C4-2B (cell line): Measurements from ENCODE around the gene MPP2.

Source experiments
- H3K27ac ChIP-seq: fragments of 450-650 bp; 2 replicates; pipeline ENCODE4 v1.5.1; 2017
- CTCF ChIP-seq: fragments of 450-650 bp; conservative IDR thresholded peaks from 2 replicates; pipeline ENCODE4 v1.5.1; 2017; ENCODE audit warnings: mild to moderate bottlenecking
- ZFX ChIP-seq: fragments of 450-650 bp; IDR thresholded peaks from 2 replicates; pipeline ENCODE4 v1.6.1; 2017

Gene MPP2

GRCh38 chr17:43831633-43832032 lies 75.7 kb downstream of the MPP2 start:
- no peak overlapping the region for H3K27ac ChIP-seq
- TF ChIP-seq ZFX (no peak), CTCF (no peak)

DNA sequence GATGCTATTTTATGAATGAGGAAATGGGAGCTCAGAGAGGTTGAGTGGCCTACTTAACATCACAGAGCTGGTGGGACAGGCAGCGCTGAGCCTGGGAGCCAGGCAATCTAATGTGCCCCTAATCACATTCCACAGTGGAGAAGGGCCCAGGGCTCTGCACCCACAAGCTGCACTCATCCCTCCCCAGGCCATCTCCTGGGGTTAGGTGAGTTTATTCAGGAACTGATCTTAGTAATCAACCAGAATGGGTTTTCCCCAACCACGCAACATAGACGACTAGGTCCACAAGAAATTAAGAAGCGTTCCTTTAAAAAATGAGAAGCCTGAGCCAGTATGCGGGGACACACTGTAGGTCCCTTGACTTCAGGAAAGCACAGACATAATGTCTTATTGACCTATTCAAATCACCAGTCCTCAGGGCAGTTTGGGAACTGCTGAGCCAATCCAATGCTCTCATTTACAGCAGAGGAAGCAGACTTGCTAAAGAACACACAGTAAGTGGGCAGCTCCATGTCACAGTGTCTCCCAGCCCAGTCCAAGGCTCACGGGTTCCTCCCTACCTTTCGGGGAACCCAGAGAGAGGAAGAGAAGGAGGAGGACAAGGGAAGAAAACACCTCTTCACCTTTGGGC lies 76.7 kb downstream of the MPP2 start:
- TF ChIP-seq ZFX, result no peak
- no peak for TF ChIP-seq CTCF
- H3K27ac ChIP-seq, result no peak overlapping the region

GRCh38 chr17:43829738-43830137 lies 77.6 kb downstream of the MPP2 start:
- TF ChIP-seq ZFX, result no peak
- TF ChIP-seq CTCF, result no peak
- no peak overlapping the region for H3K27ac ChIP-seq

GRCh38 chr17:43827596-43827995 lies 79.7 kb downstream of the MPP2 start:
- TF ChIP-seq CTCF (no peak), ZFX (no peak)
- no peak overlapping the region for H3K27ac ChIP-seq

GRCh38 chr17:43826206-43826605 lies 81.1 kb downstream of the MPP2 start:
- H3K27ac ChIP-seq, result no peak overlapping the region
- TF ChIP-seq ZFX (no peak), CTCF (no peak)

DNA sequence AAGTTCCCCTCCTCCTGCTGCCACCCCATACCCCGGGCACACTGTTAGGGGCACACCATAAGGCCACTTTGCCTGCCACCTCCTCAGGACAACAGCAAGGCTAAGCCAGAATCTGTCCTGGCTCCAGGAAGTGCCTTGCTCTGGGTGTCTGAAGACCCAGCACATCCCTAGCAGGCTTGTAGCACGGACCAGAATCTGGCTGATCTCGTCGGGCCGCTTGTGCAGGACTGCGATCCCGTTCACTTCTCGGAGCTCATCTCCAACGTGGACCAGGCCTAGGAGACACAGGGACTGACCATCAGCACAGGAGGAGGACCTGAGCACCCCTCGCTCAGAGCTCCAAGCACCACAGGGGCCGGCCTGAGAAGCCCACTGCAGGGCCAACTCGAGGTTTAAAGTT lies 81.8 kb downstream of the MPP2 start:
- TF ChIP-seq CTCF (no peak), ZFX (no peak)
- no peak overlapping the region for H3K27ac ChIP-seq
